ENCODE results near the gene C10orf143.

The C10orf143 gene

GRCh38 chr10:130140425-130140824, 29.8 kb upstream of the C10orf143 start:
- ChIA-PET POLR2A (interaction anchor here (1.5 kb wide), 1 partner anchor 30 kb away, joined by 8 read pairs; the partner anchor contains the start of gene C10orf143), CTCF (no interaction called here)
- DNase-seq (ENCODE audit: extremely low spot score): no peak
- TF ChIP-seq LEF1 (IDR thresholded peaks at IDR 0.05; ENCODE audit: borderline replicate concordance): no peak
- no peak for TF ChIP-seq NFRKB (IDR thresholded peaks at IDR 0.05)
- TF ChIP-seq L3MBTL2 (conservative IDR thresholded peaks at IDR 0.05): no peak
- TF ChIP-seq ZNF384 (IDR thresholded peaks at IDR 0.05): no peak
- TF ChIP-seq TARDBP (IDR thresholded peaks at IDR 0.05): no peak
- no peak for TF ChIP-seq FOXM1 (IDR thresholded peaks at IDR 0.05; ENCODE audit: borderline replicate concordance)
- no peak for TF ChIP-seq FOXA1 (IDR thresholded peaks at IDR 0.05)
- no peak for TF ChIP-seq PKNOX1 (IDR thresholded peaks at IDR 0.05)
- no peak for TF ChIP-seq ARNT (IDR thresholded peaks at IDR 0.05)
- no peak for TF ChIP-seq HDGF (IDR thresholded peaks at IDR 0.05; ENCODE audit: borderline replicate concordance)

GRCh38 chr10:130138479-130138866, 27.8 kb upstream of the C10orf143 start:
- no peak for TF ChIP-seq NFRKB (IDR thresholded peaks at IDR 0.05)
- TF ChIP-seq FOXA1 (IDR thresholded peaks at IDR 0.05): no peak
- no peak for TF ChIP-seq SP1 (IDR thresholded peaks at IDR 0.05)
- TF ChIP-seq BHLHE40 (IDR thresholded peaks at IDR 0.05; ENCODE audit: borderline replicate concordance): no peak
- ChIA-PET CTCF (interaction anchor here (0.7 to 0.9 kb wide), 3 partner anchors 19 to 167 kb away, joined by 3 to 6 read pairs (median 5); partner anchors contain the start of gene C10orf143), POLR2A (interaction anchor here (1.1 to 4.1 kb wide), 2 partner anchors 28 to 33 kb away, joined by 5 to 104 read pairs; partner anchors contain the start of gene C10orf143)
- DNase-seq (ENCODE audit: extremely low spot score): no peak

GRCh38 chr10:130137659-130138478, 27.2 kb upstream of the C10orf143 start:
- ChIA-PET CTCF (interaction anchor here (0.7 to 1.9 kb wide), 4 partner anchors 20 to 167 kb away, joined by 3 to 6 read pairs (median 5); partner anchors contain the start of gene C10orf143), POLR2A (interaction anchor here (1.1 to 4.1 kb wide), 3 partner anchors 22 to 33 kb away, joined by 3 to 104 read pairs (median 5); partner anchors contain the start of gene C10orf143)
- DNase-seq (ENCODE audit: extremely low spot score): no peak
- no peak for TF ChIP-seq L3MBTL2 (conservative IDR thresholded peaks at IDR 0.05)
- no peak for TF ChIP-seq TARDBP (IDR thresholded peaks at IDR 0.05)
- no peak for TF ChIP-seq ARNT (IDR thresholded peaks at IDR 0.05)
- TF ChIP-seq FOXK2 (IDR thresholded peaks at IDR 0.05): no peak
- TF ChIP-seq SP1 (IDR thresholded peaks at IDR 0.05): no peak
- TF ChIP-seq ELF4 (IDR thresholded peaks at IDR 0.05): no peak
- no peak for TF ChIP-seq NFRKB (IDR thresholded peaks at IDR 0.05)
- TF ChIP-seq CTBP1 (IDR thresholded peaks at IDR 0.05; ENCODE audit: borderline replicate concordance): no peak
- no peak for TF ChIP-seq SUZ12 (IDR thresholded peaks at IDR 0.05)
- TF ChIP-seq BHLHE40 (IDR thresholded peaks at IDR 0.05; ENCODE audit: borderline replicate concordance): no peak
- TF ChIP-seq LEF1 (IDR thresholded peaks at IDR 0.05; ENCODE audit: borderline replicate concordance): no peak
- no peak for TF ChIP-seq FOXA1 (IDR thresholded peaks at IDR 0.05)
- TF ChIP-seq ZNF384 (IDR thresholded peaks at IDR 0.05): no peak
- TF ChIP-seq PKNOX1 (IDR thresholded peaks at IDR 0.05): no peak
- TF ChIP-seq FOXM1 (IDR thresholded peaks at IDR 0.05; ENCODE audit: borderline replicate concordance): no peak
- TF ChIP-seq HDGF (IDR thresholded peaks at IDR 0.05; ENCODE audit: borderline replicate concordance): no peak

- DNase-seq (ENCODE audit: extremely low spot score): no peak
- TF ChIP-seq ELF4 (IDR thresholded peaks at IDR 0.05) (no peak), NFRKB (IDR thresholded peaks at IDR 0.05) (no peak), FOXK2 (IDR thresholded peaks at IDR 0.05) (no peak), SUZ12 (IDR thresholded peaks at IDR 0.05) (no peak), PKNOX1 (IDR thresholded peaks at IDR 0.05) (no peak), SP1 (IDR thresholded peaks at IDR 0.05) (no peak), L3MBTL2 (conservative IDR thresholded peaks at IDR 0.05) (no peak), HDGF (IDR thresholded peaks at IDR 0.05; ENCODE audit: borderline replicate concordance) (no peak), FOXA1 (IDR thresholded peaks at IDR 0.05) (no peak), ZNF384 (IDR thresholded peaks at IDR 0.05) (no peak), FOXM1 (IDR thresholded peaks at IDR 0.05; ENCODE audit: borderline replicate concordance) (no peak), LEF1 (IDR thresholded peaks at IDR 0.05; ENCODE audit: borderline replicate concordance) (no peak), TARDBP (IDR thresholded peaks at IDR 0.05) (no peak), BHLHE40 (IDR thresholded peaks at IDR 0.05; ENCODE audit: borderline replicate concordance) (no peak), CTBP1 (IDR thresholded peaks at IDR 0.05; ENCODE audit: borderline replicate concordance) (no peak), ARNT (IDR thresholded peaks at IDR 0.05) (no peak)
- CTCF ChIA-PET: interaction anchor here (1.9 kb wide), 1 partner anchor 27 kb away, joined by 5 read pairs; the partner anchor contains the start of gene C10orf143
- POLR2A ChIA-PET: interaction anchor here (1.5 to 4.1 kb wide), 2 partner anchors 23 to 26 kb away, joined by 3 to 104 read pairs; partner anchors contain the start of gene C10orf143
Measured at GRCh38 chr10:130137090-130137448, 26.4 kb upstream of the C10orf143 start.

GRCh38 chr10:130136226-130137089, 25.8 kb upstream of the C10orf143 start, which contains the start of gene GLRX3:
TSS of gene GLRX3 (plus strand) at chr10:130136391. CDS start at chr10:130136421, 30 bp downstream.
- ChIA-PET POLR2A (interaction anchor here (1.0 to 4.1 kb wide), 3 partner anchors 9 to 26 kb away, joined by 3 to 104 read pairs (median 6); partner anchors contain the start of gene C10orf143), CTCF (interaction anchor here (0.6 to 1.9 kb wide), 2 partner anchors 11 to 27 kb away, joined by 3 to 5 read pairs; partner anchors contain the start of gene C10orf143)
- peak; percentile 96 for DNase-seq (ENCODE audit: extremely low spot score)
- no peak for TF ChIP-seq CTBP1 (IDR thresholded peaks at IDR 0.05; ENCODE audit: borderline replicate concordance)
- TF ChIP-seq ZNF384 (IDR thresholded peaks at IDR 0.05): no peak
- no peak for TF ChIP-seq FOXA1 (IDR thresholded peaks at IDR 0.05)
